Measurements from ENCODE around the gene CTDSPL.

GRCh38 chr3:37853691-37854413, 7.8 kb upstream of the CTDSPL start:
- TF ChIP-seq EZH2 (IDR thresholded peaks at IDR 0.05; ENCODE audit: insufficient read depth, poor library complexity, severe bottlenecking) (no peak), EZH2phosphoT487 (IDR thresholded peaks at IDR 0.05; ENCODE audit: insufficient read depth, low read depth) (no peak)
